ENCODE data around the gene KCTD6. TPM values are rescaled to one million over a fixed set of nuclear protein-coding genes. Genes with fewer than 3 reads are reported as not detected.

KCTD6 gene
- total RNA-seq, 1 experiment from 2014 or later, result 12.0 TPM

- ChIA-PET POLR2A (no interaction called here), CTCF (no interaction called here), RAD21 (ENCODE audit: low non-redundant PET in 1 of 2, low total read pairs in 2 of 2, uncharacterized antibody in 2 of 2, unreplicated experiment in 2 of 2) (no interaction called here)
- H3K4me1 ChIP-seq (ENCODE audit: control insufficient read depth in 1 of 2, insufficient read depth in 2 of 2, low read length in 2 of 2), result peaks cover 4 to 25% of the 10 kb centered on the region in 2 experiments
- H3K9me2 ChIP-seq (ENCODE audit: insufficient read depth), result no peaks in the 10 kb centered on the region
- ATAC-seq, result no peak
- H3K4me3 ChIP-seq (replicated peaks in 1 of 2; ENCODE audit: low read depth in 1 of 2, low read length in 2 of 2), result no peak overlapping the region
- H3K9ac ChIP-seq (ENCODE audit: low read length), result no peak overlapping the region
- H3K27ac ChIP-seq (ENCODE audit: low read depth, low read length), result no peak overlapping the region
- no peaks in the 10 kb centered on the region for H3K9me3 ChIP-seq (ENCODE audit: control insufficient read depth in 1 of 2, insufficient read depth in 1 of 2, low read depth in 1 of 2, low read length in 2 of 2)
- DNase-seq (ENCODE audit: low read depth, low spot score), result no peak
- no peaks in the 10 kb centered on the region for H3K79me2 ChIP-seq (ENCODE audit: insufficient read depth, low read length)
- H3K36me3 ChIP-seq (ENCODE audit: control insufficient read depth in 1 of 2, insufficient read depth in 2 of 2, low read length in 2 of 2), result no peaks in the 10 kb centered on the region
- H3K4me2 ChIP-seq (ENCODE audit: low read length), result no peak overlapping the region
- TF ChIP-seq EZH2 (IDR thresholded peaks at IDR 0.05), result no peak
- no peak for TF ChIP-seq CEBPB (IDR thresholded peaks at IDR 0.05; ENCODE audit: low read depth)
- no peaks in the 10 kb centered on the region for H4K20me1 ChIP-seq (ENCODE audit: insufficient read depth)
- intact Hi-C loops (cut with micrococcal nuclease), result no loop called here
- H3K27me3 ChIP-seq (ENCODE audit: insufficient read depth, low read length), result no peaks in the 10 kb centered on the region
- no peak overlapping the region for H2AFZ ChIP-seq (ENCODE audit: low read depth, low read length, poor library complexity, severe bottlenecking)
- no TSS peak for BruUV-seq (replicated peaks)
These were observed 13.1 kb upstream of the KCTD6 start for GRCh38 chr3:58478781-58479180.

- DNase-seq (ENCODE audit: low read depth, low spot score), result no peak
- POLR2A ChIA-PET, result no interaction called here
- H3K79me2 ChIP-seq (ENCODE audit: insufficient read depth, low read length), result no peaks in the 10 kb centered on the region
- RAD21 ChIA-PET (ENCODE audit: low non-redundant PET in 1 of 2, low total read pairs in 2 of 2, uncharacterized antibody in 2 of 2, unreplicated experiment in 2 of 2), result no interaction called here
- intact Hi-C loops (cut with micrococcal nuclease), result no loop called here
- no peaks in the 10 kb centered on the region for H3K9me2 ChIP-seq (ENCODE audit: insufficient read depth)
- no peak overlapping the region for H3K27ac ChIP-seq (ENCODE audit: low read depth, low read length)
- no peak overlapping the region for H2AFZ ChIP-seq (ENCODE audit: low read depth, low read length, poor library complexity, severe bottlenecking)
- H3K9me3 ChIP-seq (ENCODE audit: control insufficient read depth in 1 of 2, insufficient read depth in 1 of 2, low read depth in 1 of 2, low read length in 2 of 2), result no peaks in the 10 kb centered on the region
- CTCF ChIA-PET, result no interaction called here
- H4K20me1 ChIP-seq (ENCODE audit: insufficient read depth), result no peaks in the 10 kb centered on the region
- no peaks in the 10 kb centered on the region for H3K27me3 ChIP-seq (ENCODE audit: insufficient read depth, low read length)
- H3K4me1 ChIP-seq (ENCODE audit: control insufficient read depth in 1 of 2, insufficient read depth in 2 of 2, low read length in 2 of 2), result peaks cover 0 to 11% of the 10 kb centered on the region in 2 experiments; a peak in 2 of 4 replicates
- no TSS peak for BruUV-seq (replicated peaks)
- no peak for TF ChIP-seq SP1 (IDR thresholded peaks at IDR 0.05; ENCODE audit: low read depth)
- no peak for TF ChIP-seq SIN3A (IDR thresholded peaks at IDR 0.05; ENCODE audit: low read depth)
- no peak for TF ChIP-seq EZH2phosphoT487 (IDR thresholded peaks at IDR 0.05; ENCODE audit: borderline replicate concordance)
- TF ChIP-seq EGR1 (IDR thresholded peaks at IDR 0.05; ENCODE audit: low read depth), result no peak
- no peak for TF ChIP-seq REST (IDR thresholded peaks at IDR 0.05; ENCODE audit: low read depth)
- TF ChIP-seq, protein P1, sequence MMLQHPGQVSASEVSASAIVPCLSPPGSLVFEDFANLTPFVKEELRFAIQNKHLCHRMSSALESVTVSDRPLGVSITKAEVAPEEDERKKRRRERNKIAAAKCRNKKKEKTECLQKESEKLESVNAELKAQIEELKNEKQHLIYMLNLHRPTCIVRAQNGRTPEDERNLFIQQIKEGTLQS (IDR thresholded peaks at IDR 0.05), result no peak
- TF ChIP-seq, protein P2, sequence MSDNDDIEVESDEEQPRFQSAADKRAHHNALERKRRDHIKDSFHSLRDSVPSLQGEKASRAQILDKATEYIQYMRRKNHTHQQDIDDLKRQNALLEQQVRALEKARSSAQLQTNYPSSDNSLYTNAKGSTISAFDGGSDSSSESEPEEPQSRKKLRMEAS (IDR thresholded peaks at IDR 0.05), result no peak
- no peak for TF ChIP-seq FOSL1 (IDR thresholded peaks at IDR 0.05; ENCODE audit: low read depth)
- no peak for TF ChIP-seq POLR2A (IDR thresholded peaks at IDR 0.05; ENCODE audit: borderline replicate concordance, extremely low read depth, insufficient read depth, insufficient read length)
- TF ChIP-seq YY1 (IDR thresholded peaks at IDR 0.05; ENCODE audit: extremely low read depth, insufficient replicate concordance, low read depth, low read length), result no peak
- no peak for TF ChIP-seq EZH2 (IDR thresholded peaks at IDR 0.05)
- no peak for TF ChIP-seq POLR2AphosphoS5 (IDR thresholded peaks at IDR 0.05; ENCODE audit: low read depth, low read length)
- TF ChIP-seq ELF1 (IDR thresholded peaks at IDR 0.05; ENCODE audit: borderline replicate concordance, low read depth), result no peak
- ATAC-seq, result no peak
- H3K4me3 ChIP-seq (replicated peaks in 1 of 2; ENCODE audit: low read depth in 1 of 2, low read length in 2 of 2), result no peak overlapping the region
- no peak overlapping the region for H3K9ac ChIP-seq (ENCODE audit: low read length)
- no peak overlapping the region for H3K4me2 ChIP-seq (ENCODE audit: low read length)
- no peaks in the 10 kb centered on the region for H3K36me3 ChIP-seq (ENCODE audit: control insufficient read depth in 1 of 2, insufficient read depth in 2 of 2, low read length in 2 of 2)
These were observed 11.6 kb upstream of the KCTD6 start for GRCh38 chr3:58480309-58480708.
